Choroid plexus epithelial cell (primary cell): Measurements from ENCODE around the gene RGS6.

Experiments used
- DNase-seq: peaks from one replicate; pipeline ENCODE4 v3.0.0-alpha.2; 2010; ENCODE audit warnings: low read depth
- H3K4me3 ChIP-seq: 2 replicates; pipeline ENCODE4 v1.5.1; 2011; ENCODE audit warnings: low read depth, mild to moderate bottlenecking, control low read depth, low read length, moderate library complexity
- TF ChIP-seq, protein P1 (sequence below): conservative IDR thresholded peaks from 2 replicates; pipeline ENCODE4 v1.5.1; 2011; ENCODE audit warnings: low read depth, mild to moderate bottlenecking, control low read depth, inconsistent platforms, low read length, moderate library complexity

Gene RGS6

DNA sequence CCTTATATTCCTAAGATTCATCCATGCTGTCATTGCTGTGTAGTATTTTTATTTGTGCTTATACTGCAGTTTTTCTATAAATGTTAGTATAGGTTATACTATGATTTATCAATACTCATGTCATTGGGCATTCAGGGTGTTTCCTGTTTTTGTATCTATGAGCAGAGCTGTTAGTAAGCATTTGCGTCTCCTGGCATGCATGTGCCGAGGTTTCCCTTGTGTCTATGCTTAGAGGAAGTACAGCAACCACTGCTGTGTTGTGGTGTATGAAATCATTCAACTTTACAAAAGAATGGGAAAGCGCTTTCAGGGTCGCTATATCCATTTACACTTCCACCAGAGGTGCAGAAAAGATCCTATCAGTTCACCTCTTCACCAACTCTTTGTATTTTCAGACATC, 122.7 kb downstream of the RGS6 start:
- TF ChIP-seq, protein P1, sequence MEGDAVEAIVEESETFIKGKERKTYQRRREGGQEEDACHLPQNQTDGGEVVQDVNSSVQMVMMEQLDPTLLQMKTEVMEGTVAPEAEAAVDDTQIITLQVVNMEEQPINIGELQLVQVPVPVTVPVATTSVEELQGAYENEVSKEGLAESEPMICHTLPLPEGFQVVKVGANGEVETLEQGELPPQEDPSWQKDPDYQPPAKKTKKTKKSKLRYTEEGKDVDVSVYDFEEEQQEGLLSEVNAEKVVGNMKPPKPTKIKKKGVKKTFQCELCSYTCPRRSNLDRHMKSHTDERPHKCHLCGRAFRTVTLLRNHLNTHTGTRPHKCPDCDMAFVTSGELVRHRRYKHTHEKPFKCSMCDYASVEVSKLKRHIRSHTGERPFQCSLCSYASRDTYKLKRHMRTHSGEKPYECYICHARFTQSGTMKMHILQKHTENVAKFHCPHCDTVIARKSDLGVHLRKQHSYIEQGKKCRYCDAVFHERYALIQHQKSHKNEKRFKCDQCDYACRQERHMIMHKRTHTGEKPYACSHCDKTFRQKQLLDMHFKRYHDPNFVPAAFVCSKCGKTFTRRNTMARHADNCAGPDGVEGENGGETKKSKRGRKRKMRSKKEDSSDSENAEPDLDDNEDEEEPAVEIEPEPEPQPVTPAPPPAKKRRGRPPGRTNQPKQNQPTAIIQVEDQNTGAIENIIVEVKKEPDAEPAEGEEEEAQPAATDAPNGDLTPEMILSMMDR: no peak
- H3K4me3 ChIP-seq: no peak overlapping the region
- DNase-seq: no peak

GRCh38 chr14:72057701-72058285, 125.6 kb downstream of the RGS6 start:
- DNase-seq: no peak
- no peak overlapping the region for H3K4me3 ChIP-seq
- TF ChIP-seq, protein P1: no peak

GRCh38 chr14:72060460-72060859, 128.2 kb downstream of the RGS6 start:
- H3K4me3 ChIP-seq: no peak overlapping the region
- TF ChIP-seq, protein P1: no peak
- DNase-seq: no peak

- DNase-seq: no peak
- TF ChIP-seq, protein P1: no peak
- H3K4me3 ChIP-seq: no peak overlapping the region
Measured at GRCh38 chr14:72060917-72061316, 128.7 kb downstream of the RGS6 start.

DNA sequence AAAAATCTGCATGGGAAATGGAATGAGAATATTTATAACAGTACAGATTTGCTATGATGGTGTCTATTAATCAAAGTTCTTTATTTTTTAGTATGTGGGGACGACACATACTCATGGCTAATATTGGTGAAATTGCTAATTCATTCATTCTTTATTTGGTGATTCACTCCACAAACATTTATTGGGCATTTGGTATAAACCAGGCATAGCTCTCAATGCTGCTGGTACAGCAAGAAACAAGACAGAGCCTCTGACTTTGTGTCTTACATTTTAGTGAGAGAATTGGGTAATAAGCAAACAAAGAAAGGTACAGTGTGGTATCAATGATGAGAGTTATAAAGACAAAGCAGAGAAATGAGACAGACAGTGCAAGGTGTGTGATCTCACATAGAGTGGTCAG, 129.5 kb downstream of the RGS6 start:
- TF ChIP-seq, protein P1: no peak
- DNase-seq: no peak
- no peak overlapping the region for H3K4me3 ChIP-seq

DNA sequence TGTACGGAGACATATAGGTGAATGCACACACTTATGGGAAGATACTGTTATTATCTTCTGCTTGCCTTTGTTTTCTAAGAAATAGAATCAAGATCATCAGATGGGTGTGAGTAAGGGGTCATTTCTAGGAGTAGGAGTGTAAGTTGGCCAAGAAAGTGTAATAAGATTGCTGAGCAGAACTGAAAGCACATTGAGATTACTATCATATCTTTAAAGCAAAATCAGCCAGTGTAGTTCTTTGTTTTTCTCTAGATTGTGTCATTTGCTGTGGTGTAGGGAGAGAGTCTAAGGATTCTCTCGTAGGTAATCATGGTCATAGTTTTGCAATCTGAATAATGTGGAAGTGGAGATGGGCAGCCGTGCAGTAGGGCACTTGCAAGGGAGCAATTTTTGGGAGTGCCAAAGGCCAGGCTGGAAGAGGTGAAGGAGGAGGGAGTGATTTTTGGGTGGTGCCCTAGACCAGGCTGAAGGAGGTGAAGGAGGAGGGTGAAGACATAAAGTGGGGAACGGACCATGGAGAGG, 131.6 kb downstream of the RGS6 start:
- no peak for DNase-seq
- TF ChIP-seq, protein P1: no peak

GRCh38 chr14:72064501-72064900, 132.3 kb downstream of the RGS6 start:
- H3K4me3 ChIP-seq: no peak overlapping the region
- TF ChIP-seq, protein P1: no peak
- DNase-seq: no peak

More for the DNA sequence above, 131.6 kb downstream of the RGS6 start:
- H3K4me3 ChIP-seq: no peak overlapping the region
